Activated CD4-positive, alpha-beta T cell treated with anti-CD3 and anti-CD28 coated beads for 24 hours (primary cell): ENCODE measurements around the gene THSD4.

Experiments
- DNase-seq, 2 donors: peaks; one replicate each; pipeline ENCODE4 v3.0.0-alpha.2; 2020; ENCODE audit warnings: low read depth in 2 of 2

Gene THSD4

GRCh38 chr15:71753346-71753745 is 638.1 kb downstream of the THSD4 start:
- DNase-seq = no peak

DNA sequence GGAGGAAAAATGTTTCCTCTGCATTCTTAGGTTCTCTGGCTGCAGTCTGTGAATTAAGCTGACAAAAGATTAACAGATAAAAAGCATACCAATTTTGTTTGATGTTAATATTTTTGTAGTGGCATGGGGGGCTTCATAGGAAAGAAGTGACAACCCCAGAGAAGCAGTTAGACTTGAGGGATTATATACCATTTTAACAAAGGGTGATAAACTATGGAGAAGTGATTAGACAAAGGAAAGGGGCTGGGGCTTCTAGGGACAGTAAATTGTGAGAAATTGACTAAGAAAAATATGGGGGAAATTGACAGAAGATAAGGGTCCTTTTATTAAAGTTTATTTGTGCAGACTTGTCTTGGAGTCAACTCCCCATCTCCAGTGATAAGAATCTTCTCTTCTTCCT is 639.4 kb downstream of the THSD4 start:
- no peak for DNase-seq

- no peak for DNase-seq
These were observed 640.1 kb downstream of the THSD4 start for GRCh38 chr15:71755092-71755970.

DNA sequence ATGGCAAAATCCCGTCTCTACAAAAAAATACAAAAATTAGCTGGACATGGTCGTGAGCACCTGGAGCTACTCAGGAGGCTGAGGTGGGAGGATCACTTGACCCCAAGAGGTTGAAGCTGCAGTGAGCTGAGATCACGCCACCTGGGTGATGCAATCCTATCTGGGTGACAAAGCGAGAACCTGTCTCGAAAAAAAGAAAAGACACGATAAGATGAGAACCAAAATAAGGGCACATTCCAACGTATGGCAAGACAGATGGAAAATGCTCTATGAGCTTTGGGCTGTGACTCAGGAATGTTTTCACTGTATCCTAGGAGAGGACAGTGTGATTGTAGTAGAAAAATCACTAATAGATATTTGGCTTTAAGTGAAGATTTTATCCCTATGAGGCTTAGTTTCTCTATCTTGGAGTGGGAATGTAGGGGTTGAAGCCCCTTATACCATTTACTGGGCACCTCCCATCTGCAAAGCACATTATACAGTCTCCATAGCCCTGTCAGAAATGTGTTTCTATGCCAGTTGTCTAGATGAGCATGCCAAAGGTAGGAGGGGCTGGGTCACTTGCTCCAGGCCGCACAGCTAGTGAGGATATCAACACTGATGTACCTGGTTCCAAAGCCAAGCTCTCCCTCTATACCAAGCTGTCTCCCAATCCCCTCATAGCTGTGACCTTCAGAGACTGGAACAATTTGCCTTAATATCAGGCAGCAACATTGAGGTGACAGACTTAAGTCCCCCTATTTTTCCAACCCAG is 641.5 kb downstream of the THSD4 start:
- DNase-seq = no peak

- no peak for DNase-seq
These were observed 642.7 kb downstream of the THSD4 start for GRCh38 chr15:71757741-71758530.

GRCh38 chr15:71758711-71759110 is 643.4 kb downstream of the THSD4 start:
- no peak for DNase-seq

DNA sequence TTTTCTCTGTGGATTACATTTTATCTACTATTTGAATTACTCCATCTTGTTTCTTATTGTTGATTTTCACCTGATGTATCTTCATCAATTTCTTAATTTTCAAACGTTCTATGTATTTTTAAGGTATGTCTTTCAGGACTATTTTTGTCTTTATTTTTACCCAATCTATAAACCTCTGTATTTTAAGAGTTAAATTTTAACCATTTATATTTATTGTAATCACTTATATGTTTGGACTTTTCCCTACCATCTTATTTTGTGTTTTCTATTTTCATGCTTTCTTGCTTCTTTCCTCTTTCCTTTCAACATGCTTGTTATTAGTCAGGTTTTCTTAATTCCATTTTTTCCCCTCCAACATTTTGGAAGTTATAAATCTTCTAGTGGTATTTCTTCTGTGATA is 645.6 kb downstream of the THSD4 start:
- no peak for DNase-seq

GRCh38 chr15:71761649-71762048 is 646.4 kb downstream of the THSD4 start:
- no peak for DNase-seq

GRCh38 chr15:71768184-71768583 is 652.9 kb downstream of the THSD4 start:
- DNase-seq = no peak

DNA sequence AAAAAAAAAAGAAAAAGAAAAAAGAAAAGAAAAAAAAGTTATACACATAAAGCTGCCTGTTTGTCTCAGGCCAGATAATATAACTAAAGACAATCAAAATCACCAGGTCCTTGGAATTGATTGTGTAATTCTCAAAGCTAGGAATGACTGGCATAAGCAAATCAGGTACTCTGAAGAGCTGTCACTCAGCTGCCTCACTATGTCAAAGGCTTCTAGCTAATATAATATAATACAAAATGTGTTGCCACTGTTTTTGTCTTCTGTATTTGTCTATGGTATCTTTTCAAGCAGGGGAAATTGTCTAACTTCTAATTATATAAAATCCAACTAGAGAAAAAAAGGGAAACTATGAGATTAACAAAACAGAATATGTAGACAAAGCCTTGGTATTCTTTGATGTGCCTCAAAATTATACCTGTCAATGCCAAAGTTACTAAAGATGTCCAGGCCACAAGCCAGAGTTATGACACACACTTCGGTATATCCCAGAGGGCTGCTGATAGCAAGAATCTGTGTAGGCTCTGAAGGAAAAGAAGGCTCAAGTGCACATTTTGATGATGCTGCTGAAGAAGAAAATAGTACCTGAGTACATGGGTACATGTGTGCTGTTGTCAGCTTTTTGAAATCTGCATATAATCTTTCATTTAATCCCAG is 658.1 kb downstream of the THSD4 start:
- no peak for DNase-seq

GRCh38 chr15:71775856-71776255 is 660.6 kb downstream of the THSD4 start:
- no peak for DNase-seq

DNA sequence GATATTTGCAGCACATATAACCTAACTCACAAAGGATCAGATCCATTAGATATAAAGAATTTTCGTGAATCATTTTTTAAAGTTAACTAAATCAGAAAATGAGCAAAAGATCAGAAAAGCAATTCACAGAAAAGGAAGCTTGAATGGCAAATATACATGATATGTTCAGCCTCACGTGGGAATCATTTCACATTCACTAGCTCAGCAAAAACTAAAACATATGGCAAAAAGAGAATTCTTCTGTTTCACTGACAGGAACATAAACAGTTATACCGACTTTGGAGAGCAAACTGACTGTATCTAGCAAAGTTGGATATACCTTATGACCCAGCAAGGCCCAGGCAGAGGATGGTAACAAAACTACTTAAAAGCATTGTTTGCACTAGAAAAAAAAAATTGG is 661.0 kb downstream of the THSD4 start:
- no peak for DNase-seq

DNA sequence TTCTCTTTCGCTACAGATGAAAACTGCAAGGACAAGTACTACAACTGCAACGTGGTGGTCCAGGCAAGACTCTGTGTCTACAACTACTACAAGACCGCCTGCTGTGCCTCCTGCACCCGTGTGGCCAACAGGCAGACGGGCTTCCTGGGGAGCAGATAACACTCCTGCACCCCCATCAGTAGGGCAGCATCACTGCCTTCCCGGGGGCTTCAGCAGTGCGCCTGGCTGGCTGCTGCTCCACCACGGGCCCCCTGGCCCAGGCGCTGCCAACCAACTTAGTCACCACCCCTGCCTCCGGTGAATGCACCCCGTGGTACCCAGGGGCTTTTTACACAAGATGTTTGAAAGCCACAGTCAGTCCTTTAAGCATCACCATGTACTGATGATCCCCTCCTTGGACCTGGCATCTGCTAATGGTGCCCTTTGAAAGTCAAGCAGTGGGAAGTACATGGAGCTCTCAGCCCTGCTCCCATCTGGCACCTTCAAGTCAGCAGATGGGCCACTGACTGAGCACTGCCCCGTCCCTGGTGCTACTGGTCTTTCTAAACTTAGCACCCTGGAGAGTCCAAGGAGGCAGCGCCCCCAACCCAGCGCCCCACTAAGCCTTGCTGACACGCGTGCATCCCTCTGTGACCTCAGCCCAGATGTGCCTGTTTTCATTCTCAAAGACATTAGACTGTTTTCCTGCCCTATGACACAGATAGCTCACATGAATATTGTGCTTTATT is 662.1 kb downstream of the THSD4 start:
- no peak for DNase-seq

DNA sequence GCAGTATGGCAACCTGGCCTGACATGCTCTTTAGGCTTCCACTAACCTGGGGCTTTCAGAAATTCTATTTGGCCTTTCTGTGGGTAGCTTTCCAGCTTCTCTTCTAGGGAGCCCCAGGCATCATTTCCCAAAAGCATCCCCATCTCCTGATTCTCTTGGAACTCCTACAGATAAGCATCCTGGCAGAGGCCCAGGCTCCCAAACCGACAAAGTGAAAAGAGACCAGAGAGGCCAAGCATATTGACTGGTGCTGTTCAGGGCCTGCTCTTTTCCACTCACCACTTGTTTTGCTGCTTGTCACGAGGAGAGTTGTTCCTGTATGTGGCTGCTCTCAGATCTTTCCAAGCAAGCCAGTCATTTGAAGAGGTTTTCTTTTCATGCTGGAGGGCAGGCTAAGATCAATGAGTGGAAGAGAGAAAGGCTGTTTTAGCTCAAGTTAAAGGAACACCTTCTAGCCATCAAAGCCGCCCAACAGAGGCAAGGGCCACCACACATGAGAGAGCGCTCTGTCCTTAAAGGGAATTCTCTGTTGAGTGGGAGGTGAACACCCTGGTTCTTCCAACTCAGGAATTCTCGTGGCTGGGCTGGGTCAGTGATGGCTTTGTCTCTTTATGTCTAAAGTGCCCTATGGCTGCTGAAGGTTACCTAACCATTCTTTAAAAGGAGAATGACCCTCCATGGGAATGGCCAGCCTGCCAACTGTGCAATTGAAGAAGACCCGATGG is 664.0 kb downstream of the THSD4 start:
- DNase-seq = no peak

DNA sequence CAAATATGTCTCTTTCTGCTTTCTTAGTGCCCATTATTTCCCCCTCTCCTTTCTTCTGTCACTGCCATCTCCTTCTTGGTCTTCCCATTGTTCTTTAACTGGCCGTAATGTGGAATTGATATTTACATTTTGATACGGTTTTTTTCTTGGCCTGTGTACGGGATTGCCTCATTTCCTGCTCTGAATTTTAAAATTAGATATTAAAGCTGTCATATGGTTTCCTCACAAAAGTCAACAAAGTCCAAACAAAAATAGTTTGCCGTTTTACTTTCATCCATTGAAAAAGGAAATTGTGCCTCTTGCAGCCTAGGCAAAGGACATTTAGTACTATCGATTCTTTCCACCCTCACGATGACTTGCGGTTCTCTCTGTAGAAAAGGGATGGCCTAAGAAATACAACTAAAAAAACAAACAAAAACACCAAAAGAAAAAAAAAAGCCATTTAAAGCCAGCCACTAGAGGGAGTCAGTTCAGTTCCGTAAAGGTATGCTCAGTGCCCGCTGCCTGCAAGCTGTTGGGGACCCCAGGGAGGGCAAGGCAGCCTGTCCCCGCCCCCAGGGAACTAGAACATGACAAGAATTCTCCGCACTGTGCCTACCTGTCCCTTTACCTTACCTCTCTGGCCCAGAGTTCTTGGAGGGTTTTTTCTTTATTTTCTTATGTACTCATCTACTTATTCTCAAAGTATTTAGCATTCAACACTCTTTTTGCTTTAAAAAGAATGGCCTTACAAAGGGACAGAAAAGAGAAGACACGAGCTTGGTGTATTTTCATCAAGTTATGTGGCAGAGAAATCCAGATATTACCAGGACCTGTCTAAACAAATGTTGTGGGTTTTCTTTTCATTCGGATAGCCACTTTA is 665.1 kb downstream of the THSD4 start:
- DNase-seq = no peak

GRCh38 chr15:71781179-71781964 is 666.1 kb downstream of the THSD4 start:
- DNase-seq = no peak

DNA sequence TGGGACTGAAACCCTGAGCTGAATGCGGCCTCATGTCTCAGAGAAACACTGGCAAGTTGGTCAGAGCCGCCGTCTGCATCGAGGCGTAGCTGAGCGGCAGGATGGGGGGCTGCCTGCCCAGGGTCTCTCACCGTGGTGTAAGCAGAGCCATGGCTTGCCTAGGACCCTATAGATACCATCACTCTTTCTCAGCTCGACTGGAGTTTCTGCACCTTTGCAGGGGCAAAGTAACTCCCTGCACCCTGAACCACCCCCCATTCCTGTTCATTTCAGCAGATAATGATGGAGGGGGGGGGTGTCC is 666.6 kb downstream of the THSD4 start:
- no peak for DNase-seq

- DNase-seq = no peak
These were observed 667.3 kb downstream of the THSD4 start for GRCh38 chr15:71782422-71783165.
